Sigmoid colon (tissue), 7 donors: ENCODE data around the gene TMPRSS6. TPM values are rescaled to one million over a fixed set of nuclear protein-coding genes. Genes with fewer than 3 reads are reported as not detected.

Experiments
- DNase-seq: peaks from one replicate; pipeline ENCODE4 v3.0.0-alpha.2; 2019
- H3K27ac ChIP-seq, 4 donors: fragments of 200-600 bp; sonication (generic); one replicate each; pipeline ENCODE4 v1.5.1; 2016 to 2019; ENCODE audit warnings: mild to moderate bottlenecking in 1 of 4
- H3K27me3 ChIP-seq, 3 donors: fragments of 200-600 bp; sonication (generic); one replicate each; pipeline ENCODE4 v1.5.1; 2019; ENCODE audit warnings: mild to moderate bottlenecking in 1 of 3
- H3K36me3 ChIP-seq, 4 donors: fragments of 200-600 bp; sonication (generic); one replicate each; pipeline ENCODE4 v1.5.1; 2016 to 2019
- H3K4me1 ChIP-seq, 4 donors: fragments of 200-600 bp; sonication (generic); one replicate each; pipeline ENCODE4 v1.5.1; 2017 to 2019
- H3K4me3 ChIP-seq, 4 donors: fragments of 200-600 bp; sonication (generic); one replicate each; pipeline ENCODE4 v1.5.1; 2017 to 2019; ENCODE audit warnings: mild to moderate bottlenecking in 2 of 4, moderate library complexity in 1 of 4
- H3K9me3 ChIP-seq, 4 donors: fragments of 200-600 bp in 3 of 4; sonication (generic) in 3 of 4; one replicate each; pipeline versions ENCODE4 v1.5.1 to v1.6.1; 2013 to 2019
- EP300 ChIP-seq, 4 donors: sonication (generic); formaldehyde crosslinking; IDR thresholded peaks; one replicate each; pipeline ENCODE4 v1.6.1; 2017; ENCODE audit warnings: antibody characterized with exemption in 4 of 4
- POLR2A ChIP-seq, 2 donors: fragments of 450-650 bp; IDR thresholded peaks; one replicate each; pipeline ENCODE4 v1.6.1; 2016; ENCODE audit warnings: antibody characterized with exemption in 2 of 2, mild to moderate bottlenecking in 2 of 2, moderate library complexity in 2 of 2
- POLR2AphosphoS5 ChIP-seq, 4 donors: sonication (generic); formaldehyde crosslinking; IDR thresholded peaks; one replicate each; pipeline ENCODE4 v1.6.1; 2017; ENCODE audit warnings: antibody characterized with exemption in 4 of 4
- WGBS, 2 donors: extraction: QIAGEN DNeasy Blood & Tissue Kit; methylation state at CpG; one replicate each; pipeline ENCODE4 v1.1.7; 2013; 5-methylcytosine and 5-hydroxymethylcytosine counted together
- intact Hi-C: fragments of 100-400 bp; cut with DNase I; formaldehyde crosslinking; loops from one replicate; pipeline ENCODE4 v1.15.1; 2023
- polyA plus RNA-seq, 3 donors: library from polyadenylated mRNA; stranded (reverse); fragments of 200-250 nt; gene quantifications; one replicate each; pipeline ENCODE4 v1.2.3, GENCODE V29; 2013
- total RNA-seq, 4 donors: library from RNA; depleted of rRNA; stranded (reverse); fragments of >200 nt; gene quantifications; one replicate each; pipeline ENCODE4 v1.1.0, GENCODE V29; 2016
- TF ChIP-seq, protein P1 (sequence below), 4 experiments: fragments of 450-650 bp in 3 of 4; fragments of 200-600 bp in 1 of 4; IDR thresholded peaks; one replicate each; pipeline ENCODE4 v1.5.1; 2016 to 2019; ENCODE audit warnings: antibody characterized with exemption in 4 of 4, mild to moderate bottlenecking in 3 of 4, moderate library complexity in 2 of 4
- donor health status: healthy with polysubstance abuse.
- donor health status: Bipolar disorder and iron deficiency.
- donor health status: healthy.

TMPRSS6 gene
- total and polyA plus RNA-seq, 7 donors: 0.79 to 1.8 TPM; not detected in 5

DNA sequence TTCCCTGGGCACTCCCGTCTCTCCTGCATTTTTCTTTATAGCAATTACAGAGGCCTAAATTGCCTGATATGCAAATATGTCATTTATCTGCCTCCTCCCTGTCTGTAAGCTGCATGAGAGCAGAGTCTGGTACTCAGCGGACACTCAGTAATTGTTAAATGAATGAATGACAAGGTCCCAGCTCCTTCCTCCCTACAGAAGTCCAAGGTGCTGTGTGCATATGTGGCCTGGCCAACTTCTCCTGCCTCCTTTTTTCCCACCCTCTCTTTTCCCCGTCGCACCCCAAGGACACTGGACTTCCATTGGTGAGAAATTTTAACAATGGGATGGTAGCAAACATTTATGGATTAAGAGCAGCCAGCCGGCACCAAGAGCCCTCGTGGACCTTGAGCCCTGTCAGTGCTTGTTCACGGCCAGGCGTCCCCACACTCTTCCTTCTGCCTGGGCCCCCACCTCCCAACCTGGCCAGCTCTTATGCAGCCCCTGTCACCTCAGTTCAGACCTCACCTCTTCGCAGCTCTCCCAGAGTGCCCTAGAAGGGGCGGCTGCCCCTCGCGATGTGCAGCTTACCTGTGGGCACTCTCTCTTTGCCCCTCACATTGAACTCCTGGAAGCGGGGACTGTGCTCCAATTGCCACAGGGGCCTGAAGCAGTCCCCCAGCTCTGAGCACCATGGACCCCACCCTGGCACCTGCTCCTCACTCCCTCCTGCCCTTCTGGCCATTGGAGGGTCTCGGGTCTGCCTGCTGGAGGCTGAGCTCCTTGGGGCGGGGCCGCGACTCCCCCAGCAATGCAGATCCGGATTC lies 1.5 kb downstream of the TMPRSS6 start:
- 60 to 83% methylated on average over 18 of the region's 18 CpGs for WGBS, 2 donors
- DNase-seq: no peak
- intact Hi-C loops: no loop called here
- no peaks in the 10 kb centered on the region for H3K4me1 ChIP-seq
- no peak overlapping the region for H3K27ac ChIP-seq
- no peaks in the 10 kb centered on the region for H3K9me3 ChIP-seq
- H3K36me3 ChIP-seq: no peaks in the 10 kb centered on the region
- peaks cover 0 to 36% (median 10%) of the 10 kb centered on the region in 3 donors for H3K27me3 ChIP-seq
- no peak overlapping the region for H3K4me3 ChIP-seq
- TF ChIP-seq POLR2AphosphoS5 (IDR thresholded peaks at IDR 0.05) (no peak), POLR2A (IDR thresholded peaks at IDR 0.05) (no peak), EP300 (IDR thresholded peaks at IDR 0.05) (no peak)
- TF ChIP-seq, protein P1, sequence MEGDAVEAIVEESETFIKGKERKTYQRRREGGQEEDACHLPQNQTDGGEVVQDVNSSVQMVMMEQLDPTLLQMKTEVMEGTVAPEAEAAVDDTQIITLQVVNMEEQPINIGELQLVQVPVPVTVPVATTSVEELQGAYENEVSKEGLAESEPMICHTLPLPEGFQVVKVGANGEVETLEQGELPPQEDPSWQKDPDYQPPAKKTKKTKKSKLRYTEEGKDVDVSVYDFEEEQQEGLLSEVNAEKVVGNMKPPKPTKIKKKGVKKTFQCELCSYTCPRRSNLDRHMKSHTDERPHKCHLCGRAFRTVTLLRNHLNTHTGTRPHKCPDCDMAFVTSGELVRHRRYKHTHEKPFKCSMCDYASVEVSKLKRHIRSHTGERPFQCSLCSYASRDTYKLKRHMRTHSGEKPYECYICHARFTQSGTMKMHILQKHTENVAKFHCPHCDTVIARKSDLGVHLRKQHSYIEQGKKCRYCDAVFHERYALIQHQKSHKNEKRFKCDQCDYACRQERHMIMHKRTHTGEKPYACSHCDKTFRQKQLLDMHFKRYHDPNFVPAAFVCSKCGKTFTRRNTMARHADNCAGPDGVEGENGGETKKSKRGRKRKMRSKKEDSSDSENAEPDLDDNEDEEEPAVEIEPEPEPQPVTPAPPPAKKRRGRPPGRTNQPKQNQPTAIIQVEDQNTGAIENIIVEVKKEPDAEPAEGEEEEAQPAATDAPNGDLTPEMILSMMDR (IDR thresholded peaks at IDR 0.05): no peak

DNA sequence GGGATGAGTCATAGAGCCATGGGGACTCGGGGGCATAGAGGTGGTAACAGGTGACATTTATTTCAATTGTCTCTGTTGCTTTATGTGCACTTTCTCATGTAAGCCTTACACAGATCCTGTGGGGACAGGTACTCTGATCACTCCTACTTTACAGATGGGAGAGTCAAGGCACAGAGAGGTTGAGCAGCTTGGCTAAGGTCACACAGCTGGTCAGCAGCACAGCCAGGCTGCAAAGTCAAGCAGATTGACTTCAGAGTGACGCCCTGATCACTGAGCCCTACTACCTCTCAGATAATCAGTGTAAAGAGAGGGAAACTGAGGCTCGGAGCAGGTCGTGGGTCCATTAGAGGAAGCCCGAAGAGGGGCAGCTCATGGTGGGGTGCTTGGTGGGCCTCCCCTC lies 3.5 kb downstream of the TMPRSS6 start:
- no peaks in the 10 kb centered on the region for H3K36me3 ChIP-seq
- intact Hi-C loops: no loop called here
- no peak overlapping the region for H3K4me3 ChIP-seq
- no peaks in the 10 kb centered on the region for H3K4me1 ChIP-seq
- no peaks in the 10 kb centered on the region for H3K9me3 ChIP-seq
- H3K27me3 ChIP-seq: peaks cover 0 to 41% (median 0%) of the 10 kb centered on the region in 3 donors
- TF ChIP-seq, protein P1 (IDR thresholded peaks at IDR 0.05): no peak
- TF ChIP-seq EP300 (IDR thresholded peaks at IDR 0.05) (no peak), POLR2A (IDR thresholded peaks at IDR 0.05) (no peak), POLR2AphosphoS5 (IDR thresholded peaks at IDR 0.05) (no peak)
- no peak overlapping the region for H3K27ac ChIP-seq
- WGBS, 2 donors: 87 to 90% methylated on average over 5 of the region's 5 CpGs
- no peak for DNase-seq

DNA sequence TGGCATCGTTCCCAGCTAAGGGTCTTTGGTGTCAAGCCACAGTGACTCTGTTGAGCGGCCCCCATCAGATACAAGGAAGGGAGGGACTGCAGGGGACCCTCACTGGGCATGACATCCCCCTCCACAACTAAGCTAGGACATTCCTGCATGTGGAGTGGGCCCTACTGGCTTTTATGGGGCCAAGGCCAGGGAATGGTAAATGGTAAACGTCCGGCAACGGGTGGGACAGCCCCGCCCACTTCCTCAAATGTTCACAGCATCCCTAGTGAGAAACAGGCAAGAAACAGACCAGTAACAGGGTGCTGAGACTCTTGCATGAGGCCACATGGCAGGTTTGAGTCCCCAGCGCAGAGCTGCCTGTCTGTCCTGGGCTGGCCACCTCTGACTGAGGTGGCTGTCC lies 4.4 kb downstream of the TMPRSS6 start:
- no peak overlapping the region for H3K4me3 ChIP-seq
- TF ChIP-seq EP300 (IDR thresholded peaks at IDR 0.05): no peak
- no peak for TF ChIP-seq POLR2AphosphoS5 (IDR thresholded peaks at IDR 0.05)
- TF ChIP-seq, protein P1 (IDR thresholded peaks at IDR 0.05): no peak
- TF ChIP-seq POLR2A (IDR thresholded peaks at IDR 0.05): no peak
- no peaks in the 10 kb centered on the region for H3K36me3 ChIP-seq
- 28 to 33% methylated on average over 7 of the region's 7 CpGs for WGBS, 2 donors
- peaks cover 0 to 41% (median 0%) of the 10 kb centered on the region in 3 donors for H3K27me3 ChIP-seq
- H3K27ac ChIP-seq: no peak overlapping the region
- H3K9me3 ChIP-seq: no peaks in the 10 kb centered on the region
- H3K4me1 ChIP-seq: no peaks in the 10 kb centered on the region
- intact Hi-C loops: no loop called here
- DNase-seq: no peak

DNA sequence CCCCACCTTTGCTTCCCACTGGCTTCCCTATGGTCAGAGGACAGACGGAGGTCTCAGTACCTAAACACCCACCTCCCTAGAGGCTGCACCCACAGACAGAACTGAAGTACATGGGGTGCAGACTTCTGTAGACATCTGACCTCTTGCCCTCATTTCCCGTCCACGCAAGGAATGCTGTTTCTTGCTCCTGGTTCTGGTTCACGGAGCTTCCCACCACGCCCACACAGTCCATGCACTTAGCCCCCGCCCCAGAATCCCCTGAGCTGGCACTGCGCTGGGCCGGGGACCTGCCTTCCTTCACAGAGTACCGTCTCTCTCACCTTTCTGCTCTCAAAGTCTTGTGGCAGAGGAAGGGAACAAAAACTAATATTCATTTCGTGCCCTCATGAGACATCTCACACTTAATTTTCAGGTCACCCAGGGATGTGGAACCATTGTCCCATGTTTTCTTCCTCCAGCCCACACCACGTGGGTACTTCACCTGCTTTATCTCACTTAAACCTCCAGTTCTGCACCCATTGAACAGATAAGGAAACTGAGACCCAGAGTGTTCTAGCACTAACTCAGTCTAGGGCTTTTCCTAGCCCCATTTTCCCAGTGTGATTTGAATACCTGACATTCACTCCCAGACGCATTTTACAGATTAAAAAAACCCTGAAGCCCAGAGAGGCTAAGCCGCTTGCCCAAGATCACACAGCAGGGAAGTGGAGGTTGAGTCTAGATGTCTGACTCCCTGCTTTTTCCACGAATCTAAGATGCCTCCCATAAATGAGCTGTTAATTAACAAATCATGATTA lies 5.7 kb downstream of the TMPRSS6 start:
- intact Hi-C loops: no loop called here
- H3K27me3 ChIP-seq: peaks cover 0 to 33% (median 0%) of the 10 kb centered on the region in 3 donors
- no peak for TF ChIP-seq EP300 (IDR thresholded peaks at IDR 0.05)
- TF ChIP-seq POLR2AphosphoS5 (IDR thresholded peaks at IDR 0.05): no peak
- TF ChIP-seq POLR2A (IDR thresholded peaks at IDR 0.05): no peak
- TF ChIP-seq, protein P1 (IDR thresholded peaks at IDR 0.05): no peak
- no peaks in the 10 kb centered on the region for H3K4me1 ChIP-seq
- WGBS, 2 donors: 66 to 77% methylated on average over 14 of the region's 14 CpGs
- DNase-seq: no peak
- no peaks in the 10 kb centered on the region for H3K36me3 ChIP-seq
- no peak overlapping the region for H3K27ac ChIP-seq
- no peaks in the 10 kb centered on the region for H3K9me3 ChIP-seq
- no peak overlapping the region for H3K4me3 ChIP-seq
